ENCODE data around the gene ZSWIM1. TPM values are rescaled to one million over a fixed set of nuclear protein-coding genes. Genes with fewer than 3 reads are reported as not detected.

Gene ZSWIM1
- total and polyA plus RNA-seq, 2 of the 13 experiments (the other 11 are each of a cell fraction or from before 2014, with no cell fraction given) = 9.5 to 11.7 TPM

DNA sequence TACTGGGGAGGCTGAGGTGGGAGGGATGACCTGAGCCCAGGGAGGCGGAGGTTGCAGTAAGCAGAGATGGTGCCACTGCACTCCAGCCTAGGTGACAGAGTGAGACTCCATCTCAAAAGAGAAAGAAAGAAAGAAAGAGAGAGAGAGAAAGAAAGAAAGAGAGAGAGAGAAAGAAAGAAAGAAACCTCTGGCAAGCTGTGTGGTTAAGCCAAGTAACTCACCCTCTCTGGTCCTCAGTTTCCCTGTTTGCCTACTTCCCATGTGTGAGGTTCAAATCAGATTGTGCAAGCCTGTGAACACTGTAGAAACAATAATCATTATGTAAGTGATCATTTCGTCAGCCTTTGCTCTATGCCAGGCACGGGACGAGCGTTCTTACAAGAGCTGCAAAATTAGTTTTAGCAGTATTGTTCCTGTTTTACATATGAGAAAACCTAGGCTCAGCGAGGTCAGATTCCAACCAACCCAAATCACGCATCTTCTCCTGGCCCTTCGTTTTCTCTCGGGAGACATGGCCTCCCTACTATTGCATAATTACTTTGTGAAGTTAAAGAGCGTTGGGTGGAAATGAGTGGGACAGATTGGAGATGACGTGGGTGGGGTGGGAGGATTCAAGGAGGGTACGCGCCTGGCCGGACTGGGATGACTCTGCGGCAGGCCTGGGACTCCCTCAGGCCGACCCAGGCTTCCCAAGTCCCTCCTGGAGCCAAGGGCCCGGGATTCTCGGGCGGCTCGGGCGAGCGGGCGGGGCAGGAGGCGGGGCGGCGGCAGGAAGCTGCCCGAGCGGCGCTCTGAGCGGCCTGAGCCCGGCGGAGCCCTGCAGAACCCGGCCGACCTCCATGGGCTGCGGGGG is 47.8 kb upstream of the ZSWIM1 start, which contains the start of gene SNX21:
TSS of gene SNX21 (plus strand) at position 770 of the 853 bp plus-strand sequence. CDS start 121 bp downstream, outside the sequence.
- 3% methylated on average over 20 of the region's 35 CpGs for WGBS (ENCODE audit: low lambda C conversion rate)
- TF ChIP-seq POGK (CRISPR knock-in tag; conservative IDR thresholded peaks at IDR 0.05) = no peak; the same call in 1 of the 2 replicates
- TF ChIP-seq GATAD1 (CRISPR knock-in tag; IDR thresholded peaks at IDR 0.05) = peak; percentile 71
- no peak for TF ChIP-seq ZNF225 (CRISPR knock-in tag; IDR thresholded peaks at IDR 0.05)
- no peak for TF ChIP-seq SMARCC2 (IDR thresholded peaks at IDR 0.05)
- TF ChIP-seq ZBTB21 (CRISPR knock-in tag; IDR thresholded peaks at IDR 0.05) = peak; percentile 34; the same call in 1 of the 2 replicates
- peak; percentile 17; the same call in 1 of the 2 replicates for TF ChIP-seq ZNF276 (CRISPR knock-in tag; IDR thresholded peaks at IDR 0.05; ENCODE audit: low read depth)
- TF ChIP-seq ZNF772 (CRISPR knock-in tag; IDR thresholded peaks at IDR 0.05) = 0 out of 2 replicates have a peak, but pooled peaks have one; percentile 23
- peak; percentile 60; the same call in 1 of the 2 replicates for TF ChIP-seq ZNF460 (CRISPR knock-in tag; IDR thresholded peaks at IDR 0.05; ENCODE audit: borderline replicate concordance)
- TF ChIP-seq ZNF362 (CRISPR knock-in tag; IDR thresholded peaks at IDR 0.05; ENCODE audit: borderline replicate concordance) = 0 out of 2 replicates have a peak, but pooled peaks have one; percentile 16
- peak; percentile 45 for TF ChIP-seq ARID5B (CRISPR knock-in tag; IDR thresholded peaks at IDR 0.05)
- no peak for TF ChIP-seq NFATC3 (CRISPR knock-in tag; IDR thresholded peaks at IDR 0.05)
- TF ChIP-seq ZC3H4 (CRISPR knock-in tag; IDR thresholded peaks at IDR 0.05; ENCODE audit: borderline replicate concordance) = 0 out of 2 replicates have a peak, but pooled peaks have one; percentile 32
- 0 out of 2 replicates have a peak, but pooled peaks have one; percentile 42 for TF ChIP-seq ZNF354B (CRISPR knock-in tag; IDR thresholded peaks at IDR 0.05)

More for the DNA sequence above, 47.8 kb upstream of the ZSWIM1 start, which contains the start of gene SNX21:
- H4K20me1 ChIP-seq (ENCODE audit: insufficient read depth, low read length) = no peaks in the 10 kb centered on the region
- FAIRE-seq (peak; percentile 83), ATAC-seq (peak; percentile 92), DNase-seq (ENCODE audit: low spot score) (peak; percentile 84)
- H3K36me3 ChIP-seq (replicated peaks in 1 of 2; ENCODE audit: control insufficient read depth in 1 of 2, insufficient read depth in 2 of 2, low read length in 2 of 2) = 0 out of 5 replicates have a peak, but pooled peaks cover 0 to 4% of the 10 kb centered on the region in 2 experiments
- no peaks in the 10 kb centered on the region for H3K79me2 ChIP-seq (ENCODE audit: insufficient read depth, low read length)
- intact Hi-C loops (cut with micrococcal nuclease; ENCODE audit: unreplicated experiment) = loop anchor here (2.0 to 5.0 kb wide), 3 partner anchors 49 to 99 kb away; partner anchors contain the start of genes CTSA, NEURL2, PCIF1 and ZSWIM1
- H3K4me1 ChIP-seq (ENCODE audit: insufficient read depth, low read length) = peaks cover 67% of the 10 kb centered on the region
- ChIA-PET POLR2A (interaction anchor here (1.0 to 2.5 kb wide), 24 partner anchors 8 to 417 kb away, joined by 3 to 21 read pairs (median 6); partner anchors contain the start of genes ACOT8, CTSA, NEURL2 and PCIF1), CTCF (ENCODE audit: low intra/inter-chr PET ratio, low total read pairs) (interaction anchor here (1.1 kb wide), 1 partner anchor 9 kb away, joined by 4 read pairs; no protein-coding TSS in a partner anchor)
- H3K27me3 ChIP-seq (ENCODE audit: control insufficient read depth in 1 of 2, insufficient read depth in 2 of 2, low read length in 2 of 2) = no peaks in the 10 kb centered on the region
- in situ Hi-C loops (cut with HindIII; ENCODE audit: extremely low pct_ligation_motif_present, low pct_unique_long_range_greater_than_20kb) = no loop called here
- H3K4me2 ChIP-seq (ENCODE audit: low read depth, low read length) = peak within 1 kb of the TSS; percentile 80
- TSS peak; percentile 45 for BruUV-seq (replicated peaks)
- H3K9ac ChIP-seq (ENCODE audit: insufficient read depth, low read depth, low read length) = peak within 1 kb of the TSS; percentile 72
- peak within 1 kb of the TSS; percentile 71 to 87 (median 86) for H3K4me3 ChIP-seq (replicated peaks in 1 of 3; ENCODE audit: insufficient read depth in 1 of 3, low read depth in 2 of 3, low read length in 3 of 3)
- H3K27ac ChIP-seq (ENCODE audit: extremely low read length, insufficient read depth, low read length) = peak within 1 kb of the TSS; percentile 69
- no peaks in the 10 kb centered on the region for H3K9me3 ChIP-seq (ENCODE audit: low read length)
- peak within 1 kb of the TSS; percentile 47 for H2AFZ ChIP-seq (ENCODE audit: low read length)
